Left kidney (tissue), 2 donors: ENCODE results near the gene PRKG1. TPM values are rescaled to one million over a fixed set of nuclear protein-coding genes. Genes with fewer than 3 reads are reported as not detected.

Source experiments
- DNase-seq: peaks from one replicate; pipeline ENCODE4 v3.0.0-alpha.2; 2013
- polyA plus RNA-seq: library from polyadenylated mRNA; unstranded; fragments of 120-200 nt; gene quantifications from one replicate; pipeline ENCODE4 v1.2.1, GENCODE V29; 2013; ENCODE audit not compliant: insufficient read length

The PRKG1 gene
- polyA plus RNA-seq, 1 donor, result 14.9 TPM

GRCh38 chr10:52316500-52316899, 1242.2 kb downstream of the PRKG1 start:
- DNase-seq, result no peak

- DNase-seq, result no peak
Observed at GRCh38 chr10:52318136-52318701, 1243.9 kb downstream of the PRKG1 start.

- no peak for DNase-seq
Observed at GRCh38 chr10:52318822-52319464, 1244.7 kb downstream of the PRKG1 start.

GRCh38 chr10:52319926-52320325, 1245.6 kb downstream of the PRKG1 start:
- DNase-seq, result no peak

GRCh38 chr10:52322323-52322722, 1248.0 kb downstream of the PRKG1 start:
- no peak for DNase-seq

GRCh38 chr10:52322936-52323335, 1248.6 kb downstream of the PRKG1 start:
- no peak for DNase-seq

- no peak for DNase-seq
Observed at GRCh38 chr10:52326382-52326781, 1252.1 kb downstream of the PRKG1 start.

GRCh38 chr10:52331638-52332364, 1257.5 kb downstream of the PRKG1 start:
- DNase-seq, result no peak

GRCh38 chr10:52332815-52333214, 1258.5 kb downstream of the PRKG1 start:
- DNase-seq, result no peak

- no peak for DNase-seq
Observed at GRCh38 chr10:52334595-52334994, 1260.3 kb downstream of the PRKG1 start.

GRCh38 chr10:52335665-52336064, 1261.4 kb downstream of the PRKG1 start:
- no peak for DNase-seq

GRCh38 chr10:52337225-52337624, 1262.9 kb downstream of the PRKG1 start:
- no peak for DNase-seq

GRCh38 chr10:52343439-52343838, 1269.2 kb downstream of the PRKG1 start:
- DNase-seq, result no peak

- no peak for DNase-seq
Observed at GRCh38 chr10:52346394-52347326, 1272.4 kb downstream of the PRKG1 start.

- DNase-seq, result no peak
Observed at GRCh38 chr10:52347327-52347667, 1273.0 kb downstream of the PRKG1 start.

Other genes with a start within 250 kb of the PRKG1 start
- 9.9 TPM for gene A1CF, start 188.9 kb upstream of the PRKG1 start, polyA plus RNA-seq